ENCODE data around the gene ATG9B.
"Not testable (repeated sequence)": the region's sequence is repeated elsewhere in the genome, so short reads cannot be mapped to it uniquely, and the experiment has no call there.

ATG9B gene

DNA sequence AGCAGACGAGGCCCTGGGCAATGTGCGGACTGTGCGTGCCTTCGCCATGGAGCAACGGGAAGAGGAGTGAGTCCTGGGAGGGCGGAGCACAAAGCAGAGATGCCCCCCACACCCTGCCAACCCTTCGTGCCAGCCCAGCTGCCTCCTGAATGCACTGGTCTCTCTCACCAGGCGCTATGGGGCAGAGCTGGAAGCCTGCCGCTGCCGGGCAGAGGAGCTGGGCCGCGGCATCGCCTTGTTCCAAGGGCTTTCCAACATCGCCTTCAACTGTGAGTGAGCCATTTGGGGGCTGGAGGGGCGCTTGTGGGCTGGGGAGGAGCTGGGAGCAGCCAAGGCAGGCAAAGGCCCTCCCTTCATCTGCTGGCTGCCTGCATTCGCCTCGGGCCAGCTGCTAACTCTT lies 11.6 kb upstream of the ATG9B start:
- DNase-seq: no peak

DNA sequence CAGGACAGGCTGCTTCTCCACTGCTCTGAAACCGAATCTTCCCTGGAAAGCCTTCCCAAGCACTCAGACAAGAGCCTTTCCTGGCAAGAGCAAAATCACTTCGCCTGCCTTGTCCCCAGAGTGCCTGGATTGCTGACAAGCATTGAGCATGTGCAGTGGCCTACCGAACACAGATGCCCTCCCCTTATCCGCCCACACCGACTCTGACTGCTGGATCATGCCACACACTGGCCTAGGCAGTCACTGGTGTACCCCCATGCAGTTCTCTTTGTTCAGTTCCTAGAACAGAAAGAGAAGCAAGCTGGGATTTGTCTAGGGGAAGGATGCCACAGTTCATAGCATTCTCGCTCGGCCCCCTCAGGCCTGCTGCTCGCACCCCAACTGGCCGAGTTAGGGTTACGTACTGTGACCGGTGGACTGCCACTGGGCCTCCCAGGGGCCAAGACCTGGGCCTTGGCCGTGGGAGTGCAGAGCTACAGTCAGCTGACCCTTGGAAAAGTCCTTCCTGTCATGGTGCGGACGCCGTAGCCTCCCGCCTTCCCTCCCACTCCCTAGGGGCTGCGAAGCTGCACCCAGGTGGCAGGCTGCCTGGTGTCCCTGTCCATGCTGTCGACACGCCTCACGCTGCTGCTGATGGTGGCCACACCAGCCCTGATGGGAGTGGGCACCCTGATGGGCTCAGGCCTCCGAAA lies 10.9 kb upstream of the ATG9B start:
- DNase-seq: no peak

GRCh38 chr7:151034312-151035025 lies 10.2 kb upstream of the ATG9B start:
- no peak for DNase-seq

DNA sequence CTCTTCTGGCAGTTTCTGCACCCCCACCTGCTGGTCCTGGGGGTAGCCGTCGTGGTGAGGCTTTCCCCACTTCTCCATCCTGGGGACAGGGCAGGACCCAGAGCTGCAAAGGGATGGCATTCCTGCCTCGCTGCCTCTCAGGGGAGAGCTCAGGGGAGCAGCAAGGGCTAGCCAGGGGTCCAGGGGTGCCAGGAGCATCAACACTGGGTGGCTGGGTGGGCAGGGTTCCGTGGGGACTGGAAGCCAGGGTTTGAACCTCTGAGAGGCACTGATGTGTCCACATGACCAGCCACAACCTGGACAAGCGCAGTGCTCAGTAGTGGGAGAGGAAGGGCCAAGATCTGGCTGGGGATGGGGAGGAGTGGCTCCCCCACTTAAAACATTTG lies 9.6 kb upstream of the ATG9B start:
- DNase-seq: no peak

DNA sequence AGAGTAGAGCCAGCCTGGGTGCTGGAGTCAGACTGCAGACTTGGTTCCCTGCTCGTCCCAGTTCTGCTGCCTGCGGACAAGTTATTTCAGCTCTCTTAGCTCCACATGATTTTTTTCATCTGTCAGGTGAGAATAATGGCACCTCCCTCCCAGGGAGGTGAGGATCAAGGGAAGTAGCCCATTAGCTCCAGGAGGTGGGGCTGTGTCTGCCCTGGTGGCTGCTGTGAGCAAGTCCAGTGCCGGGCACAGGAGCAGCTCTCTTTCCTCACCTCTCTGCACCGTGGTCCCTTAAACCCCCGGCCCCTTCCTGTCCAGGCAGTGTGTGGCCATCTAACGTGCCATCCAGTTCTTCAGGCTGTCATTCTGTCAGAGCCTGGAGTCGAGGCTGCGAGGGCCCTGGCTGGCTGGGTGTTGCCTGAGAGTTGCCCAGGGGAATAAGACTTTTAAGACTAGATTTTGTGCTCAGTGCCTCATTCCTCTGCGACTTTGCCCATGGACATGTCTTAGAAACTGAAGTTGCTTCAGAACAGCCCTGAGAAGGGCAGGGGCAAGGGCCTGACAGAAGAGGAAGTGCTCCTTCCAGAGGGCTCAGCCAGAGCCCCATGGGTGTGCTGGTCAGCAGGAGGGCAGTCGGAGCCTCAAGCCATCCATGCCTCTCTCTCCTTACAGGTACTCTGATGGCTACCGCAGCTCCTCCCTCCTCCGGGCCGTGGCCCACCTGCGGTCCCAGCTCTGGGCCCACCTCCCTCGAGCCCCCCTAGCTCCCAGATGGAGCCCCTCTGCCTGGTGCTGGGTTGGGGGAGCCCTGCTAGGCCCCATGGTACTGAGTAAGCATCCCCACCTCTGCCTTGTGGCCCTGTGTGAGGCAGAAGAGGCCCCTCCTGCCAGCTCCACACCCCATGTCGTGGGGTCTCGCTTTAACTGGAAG lies 8.9 kb upstream of the ATG9B start:
- no peak for DNase-seq

DNA sequence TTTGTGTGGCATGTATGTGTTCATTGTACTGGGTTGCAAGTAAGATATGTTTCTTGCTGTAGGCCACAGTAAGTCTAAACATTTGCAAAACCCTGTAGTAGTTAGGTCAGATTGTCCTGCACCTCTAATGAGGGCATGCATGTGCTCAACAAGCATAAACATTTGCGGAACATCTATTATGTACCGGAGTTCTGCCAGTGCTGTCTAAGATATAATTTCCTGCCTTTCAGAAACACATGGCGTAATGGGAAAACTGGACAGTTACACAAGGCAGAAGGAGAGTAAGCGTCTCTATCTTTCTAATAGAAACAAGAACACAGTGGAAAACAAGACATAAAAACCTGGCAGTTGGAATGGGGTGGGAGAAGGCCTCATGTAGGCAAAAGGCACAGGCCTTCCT lies 6.7 kb upstream of the ATG9B start:
- DNase-seq: no peak

DNA sequence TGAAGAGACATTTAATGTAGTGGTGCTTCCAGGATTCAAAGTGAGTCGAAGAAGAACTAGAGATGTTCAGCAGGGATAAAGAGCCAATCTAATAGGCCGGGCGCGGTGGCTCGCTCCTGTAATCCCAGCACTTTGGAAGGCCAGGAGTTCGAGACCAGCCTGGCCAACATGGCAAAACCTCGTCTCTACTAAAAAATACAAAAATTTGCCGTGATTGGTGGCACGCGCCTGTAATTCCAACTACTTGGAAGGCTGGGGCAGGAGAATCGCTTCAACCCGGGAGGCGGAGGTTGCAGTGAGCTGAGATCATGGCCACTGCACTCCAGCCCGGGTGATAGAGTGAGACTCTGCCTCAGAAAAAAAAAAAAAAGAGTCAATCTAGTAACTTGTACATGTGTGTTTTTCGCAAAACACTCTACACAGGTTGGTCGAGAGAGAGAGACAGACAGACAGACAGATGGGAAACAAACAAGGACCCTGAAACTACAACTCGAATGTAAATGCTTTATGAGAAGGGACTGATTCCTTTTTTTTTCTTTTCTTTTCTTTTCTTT lies 4.7 kb upstream of the ATG9B start:
- no peak for DNase-seq

- DNase-seq: peak; percentile 90 to 98
Measured at GRCh38 chr7:151028131-151028947, 4.0 kb upstream of the ATG9B start, which contains the start of gene ABCB8. TSS of gene ABCB8 (plus strand) at chr7:151028450. CDS start at chr7:151028516, 66 bp downstream.

DNA sequence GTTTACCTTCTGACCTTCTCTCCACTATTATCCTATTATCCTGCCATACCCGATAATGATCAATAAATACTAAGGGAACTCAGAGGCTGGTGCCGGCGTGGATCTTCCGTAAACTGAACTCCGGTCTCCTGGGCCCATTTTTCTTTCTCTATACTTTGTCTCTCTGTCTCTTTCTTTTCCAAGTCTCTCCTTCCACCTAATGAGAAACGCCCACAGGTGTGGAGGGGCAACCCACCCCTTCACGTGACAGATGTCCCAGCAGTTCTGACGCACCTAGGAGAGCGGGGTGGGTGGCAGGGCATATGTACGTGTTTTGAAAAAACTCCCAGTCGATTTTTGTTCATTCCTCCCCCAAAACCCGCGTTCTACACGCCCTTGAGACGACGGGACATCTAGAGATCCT lies 3.4 kb upstream of the ATG9B start:
- peak in 1 of 2 experiments; percentile 78 for DNase-seq

GRCh38 chr7:151026771-151027727 lies 2.8 kb upstream of the ATG9B start:
- not testable (repeated sequence) for DNase-seq

DNA sequence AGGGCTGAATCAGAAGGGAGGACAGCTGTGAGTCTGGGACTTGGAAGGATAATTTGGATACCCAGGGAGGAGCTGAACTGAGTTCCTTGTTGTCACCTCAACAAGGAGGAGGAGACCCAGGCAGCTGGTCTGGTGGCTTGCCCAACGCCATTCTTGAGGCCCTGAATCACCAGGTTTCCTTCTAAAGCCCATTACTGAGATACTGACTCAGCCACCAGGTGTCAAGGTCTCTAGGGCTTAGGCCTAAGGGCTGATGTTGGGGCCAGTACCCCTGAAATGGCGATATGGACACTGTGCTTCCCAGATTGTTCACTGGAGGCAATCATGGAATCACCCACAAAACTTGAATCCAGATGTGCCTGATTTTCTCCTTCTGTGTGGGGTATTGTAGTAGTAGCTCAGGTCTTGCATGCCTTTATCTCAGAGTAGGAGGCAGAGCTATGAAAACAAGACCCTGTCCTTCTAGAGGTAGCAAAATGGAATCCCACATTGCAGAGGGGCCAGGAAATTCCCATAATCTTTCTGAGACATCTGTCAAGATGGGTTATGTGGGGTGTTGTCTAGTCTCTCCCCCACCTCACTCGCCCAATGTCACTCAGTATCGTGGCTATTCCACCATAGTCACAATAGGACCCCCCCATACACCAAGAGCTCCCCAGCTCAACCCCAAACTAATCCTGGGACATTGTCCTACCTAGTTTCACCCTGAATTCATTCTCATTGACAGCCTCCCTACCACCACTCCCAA lies 1.8 kb upstream of the ATG9B start:
- DNase-seq: no peak

DNA sequence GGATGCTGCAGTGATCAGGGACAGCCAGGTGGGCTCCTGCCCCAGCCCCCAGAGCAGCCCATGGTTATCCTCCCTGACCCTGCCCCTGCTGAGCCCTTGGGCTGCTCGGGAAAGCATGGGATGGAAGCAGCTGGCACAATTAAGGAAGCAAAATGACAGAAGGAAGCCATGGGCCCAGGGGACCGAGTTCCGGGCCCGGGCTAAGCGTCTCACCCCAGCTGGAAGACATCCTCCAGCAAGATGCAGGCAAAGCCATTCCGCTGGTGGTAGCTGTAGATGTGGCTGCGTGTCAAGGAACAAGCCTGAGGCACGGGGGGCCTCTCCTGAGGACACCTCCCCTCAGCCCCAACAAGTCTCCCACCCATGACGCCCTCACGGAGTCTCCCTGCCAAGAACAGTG lies 1.1 kb downstream of the ATG9B start:
- DNase-seq: no peak

GRCh38 chr7:151020231-151020630 lies 4.1 kb downstream of the ATG9B start:
- DNase-seq: no peak

- DNase-seq: no peak
Measured at GRCh38 chr7:151019130-151019447, 5.2 kb downstream of the ATG9B start.

DNA sequence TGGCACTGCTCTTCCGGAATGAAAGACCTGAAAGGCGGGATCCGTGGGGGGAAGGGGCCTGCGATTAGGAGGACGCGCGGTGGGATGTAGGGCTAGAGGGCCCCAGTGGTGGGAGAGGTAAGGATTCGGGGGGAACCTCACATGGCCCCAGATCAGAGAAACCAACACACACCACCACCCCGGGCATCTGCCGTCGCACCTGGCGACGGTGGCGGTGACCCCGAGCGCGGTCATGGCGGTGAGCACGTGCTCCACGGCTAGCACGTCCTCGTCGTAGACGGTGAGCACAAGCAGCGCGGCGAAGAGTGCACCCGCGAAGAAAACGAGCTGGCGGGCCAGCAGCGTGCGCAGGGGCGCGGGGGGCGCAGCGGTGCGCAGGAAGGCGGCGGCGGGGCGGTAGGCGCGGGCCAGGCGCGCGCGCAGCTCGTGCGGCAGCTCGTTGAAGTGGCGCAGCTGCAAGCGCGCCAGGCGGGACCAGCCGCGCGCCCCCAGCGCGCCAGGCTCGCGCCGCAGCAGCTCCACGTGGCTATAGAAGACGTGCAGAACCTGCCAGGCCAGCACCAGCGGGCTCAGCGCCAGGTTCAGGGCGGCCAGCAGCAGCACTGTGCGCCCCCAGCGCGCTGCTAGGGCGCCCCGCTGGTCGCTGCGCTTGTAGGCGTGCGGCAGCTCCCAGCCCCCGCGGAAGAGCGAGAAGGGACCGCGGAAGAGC lies 5.7 kb downstream of the ATG9B start:
- peak in 1 of 2 experiments; percentile 34 for DNase-seq

- DNase-seq: peak; percentile 76 to 87
Measured at GRCh38 chr7:151017953-151018420, 6.3 kb downstream of the ATG9B start.

GRCh38 chr7:151017370-151017952 lies 6.8 kb downstream of the ATG9B start:
- DNase-seq: no peak

- DNase-seq: no peak
Measured at GRCh38 chr7:151016942-151017341, 7.4 kb downstream of the ATG9B start.

DNA sequence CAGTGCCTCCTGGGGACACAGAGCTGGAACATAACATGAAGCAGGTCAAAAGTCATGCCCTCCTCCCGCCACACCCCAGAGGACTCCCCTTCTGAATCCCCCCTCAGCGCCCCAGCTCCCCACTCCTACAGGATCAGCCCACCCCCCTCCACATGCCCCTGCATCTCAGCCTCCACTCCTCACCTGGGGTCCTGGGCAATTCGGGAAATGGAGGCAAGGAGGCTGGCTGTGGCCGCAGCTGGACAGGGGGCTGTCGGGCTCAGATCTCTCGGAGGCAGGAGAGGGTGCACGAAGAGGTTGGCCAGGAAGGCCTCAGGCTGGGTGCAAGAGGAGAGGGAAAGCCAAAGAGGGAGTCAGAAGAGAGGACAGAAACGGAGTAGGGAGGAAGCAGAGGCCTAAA lies 7.8 kb downstream of the ATG9B start:
- no peak for DNase-seq

Data from stimulated activated CD4-positive, alpha-beta T cell treated with anti-CD3 and anti-CD28 coated beads, Interleukin-4, amount 100 ng/mL, for 4 hours (primary cell).